NT2/D1 (cell line): Measurements from ENCODE around the gene IL25.
"Not testable (repeated sequence)": the region's sequence is repeated elsewhere in the genome, so short reads cannot be mapped to it uniquely, and the experiment has no call there.

Experiments used
- SUZ12 ChIP-seq: IDR thresholded peaks from 2 replicates; pipeline ENCODE4 v1.6.1; 2011; ENCODE audit not compliant: insufficient read length, insufficient read depth; ENCODE audit errors: extremely low read depth
- YY1 ChIP-seq: IDR thresholded peaks from 2 replicates; pipeline ENCODE4 v1.6.1; 2011; ENCODE audit not compliant: insufficient read length, insufficient read depth
- ZNF274 ChIP-seq: IDR thresholded peaks from 2 replicates; pipeline ENCODE4 v1.6.1; 2011; ENCODE audit warnings: mild to moderate bottlenecking, low read depth, low read length

DNA sequence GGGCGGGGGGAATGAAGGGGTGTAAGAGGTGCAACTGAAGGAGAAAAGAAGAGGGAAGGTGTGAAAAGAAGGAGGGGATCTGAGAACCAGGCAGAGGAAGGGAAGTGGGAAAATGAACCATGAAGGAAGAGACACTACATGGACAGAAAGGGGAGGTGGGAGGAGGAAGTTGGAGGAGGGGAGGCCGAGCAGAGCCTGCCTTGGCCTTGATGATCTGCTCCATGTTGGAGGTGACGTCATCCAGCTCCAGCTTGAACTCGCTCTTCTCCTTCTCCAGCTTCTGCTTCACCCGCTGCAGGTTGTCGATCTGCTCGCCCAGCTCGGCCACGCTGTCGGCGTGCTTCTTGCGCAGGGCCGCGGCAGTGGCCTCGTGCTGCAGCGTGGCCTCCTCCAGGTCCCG, 47.0 kb downstream of the IL25 start:
- not testable (repeated sequence) for TF ChIP-seq YY1, ZNF274, SUZ12
